ENCODE data around the gene METTL13. TPM values are rescaled to one million over a fixed set of nuclear protein-coding genes. Genes with fewer than 3 reads are reported as not detected.

The METTL13 gene
- total RNA-seq, 3 donors from 2014 or later, result 25.4 to 28.0 (median 25.9) TPM

GRCh38 chr1:171800342-171800741 is 18.9 kb downstream of the METTL13 start:
- TF ChIP-seq, protein P1, sequence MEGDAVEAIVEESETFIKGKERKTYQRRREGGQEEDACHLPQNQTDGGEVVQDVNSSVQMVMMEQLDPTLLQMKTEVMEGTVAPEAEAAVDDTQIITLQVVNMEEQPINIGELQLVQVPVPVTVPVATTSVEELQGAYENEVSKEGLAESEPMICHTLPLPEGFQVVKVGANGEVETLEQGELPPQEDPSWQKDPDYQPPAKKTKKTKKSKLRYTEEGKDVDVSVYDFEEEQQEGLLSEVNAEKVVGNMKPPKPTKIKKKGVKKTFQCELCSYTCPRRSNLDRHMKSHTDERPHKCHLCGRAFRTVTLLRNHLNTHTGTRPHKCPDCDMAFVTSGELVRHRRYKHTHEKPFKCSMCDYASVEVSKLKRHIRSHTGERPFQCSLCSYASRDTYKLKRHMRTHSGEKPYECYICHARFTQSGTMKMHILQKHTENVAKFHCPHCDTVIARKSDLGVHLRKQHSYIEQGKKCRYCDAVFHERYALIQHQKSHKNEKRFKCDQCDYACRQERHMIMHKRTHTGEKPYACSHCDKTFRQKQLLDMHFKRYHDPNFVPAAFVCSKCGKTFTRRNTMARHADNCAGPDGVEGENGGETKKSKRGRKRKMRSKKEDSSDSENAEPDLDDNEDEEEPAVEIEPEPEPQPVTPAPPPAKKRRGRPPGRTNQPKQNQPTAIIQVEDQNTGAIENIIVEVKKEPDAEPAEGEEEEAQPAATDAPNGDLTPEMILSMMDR (IDR thresholded peaks at IDR 0.05), result no peak
- ATAC-seq (no peak), DNase-seq (no peak)
- H3K4me1 ChIP-seq (ENCODE audit: low read depth), result no peaks in the 10 kb centered on the region
- no peak overlapping the region for H3K4me3 ChIP-seq
- H3K9me3 ChIP-seq, result no peaks in the 10 kb centered on the region
- intact Hi-C loops (cut with DNase I, micrococcal nuclease), result loop anchor here (2.0 to 5.0 kb wide), 2 partner anchors 182 to 184 kb away; no protein-coding TSS in a partner anchor
- no peaks in the 10 kb centered on the region for H3K36me3 ChIP-seq (ENCODE audit: low read depth)

GRCh38 chr1:171800851-171801250 is 19.4 kb downstream of the METTL13 start:
- ATAC-seq, result no peak
- intact Hi-C loops (cut with DNase I, micrococcal nuclease), result loop anchor here (2.0 to 5.0 kb wide), 2 partner anchors 181 to 184 kb away; no protein-coding TSS in a partner anchor
- no peaks in the 10 kb centered on the region for H3K9me3 ChIP-seq
- H3K4me3 ChIP-seq, result no peak overlapping the region
- H3K4me1 ChIP-seq (ENCODE audit: low read depth), result no peaks in the 10 kb centered on the region
- TF ChIP-seq, protein P1 (IDR thresholded peaks at IDR 0.05), result no peak
- H3K36me3 ChIP-seq (ENCODE audit: low read depth), result no peaks in the 10 kb centered on the region
- DNase-seq, result no peak

- ATAC-seq (peak; percentile 60), DNase-seq (peak in 1 of 3 donors; percentile 54)
- TF ChIP-seq, protein P1 (IDR thresholded peaks at IDR 0.05), result peak; percentile 33
- Histone ChIP-seq H3K4me3 (no peak overlapping the region), H3K36me3 (ENCODE audit: low read depth) (no peaks in the 10 kb centered on the region), H3K9me3 (no peaks in the 10 kb centered on the region), H3K4me1 (ENCODE audit: low read depth) (no peaks in the 10 kb centered on the region)
- intact Hi-C loops (cut with DNase I, micrococcal nuclease), result loop anchor here (2.0 to 5.0 kb wide), 2 partner anchors 181 to 183 kb away; no protein-coding TSS in a partner anchor
These were observed 20.0 kb downstream of the METTL13 start for GRCh38 chr1:171801487-171801891.

- intact Hi-C loops (cut with DNase I, micrococcal nuclease), result loop anchor here in 1 of 2 donors (5.0 kb wide), 1 partner anchor 180 kb away; no protein-coding TSS in a partner anchor
- no peak for DNase-seq
- Histone ChIP-seq H3K4me3 (no peak overlapping the region), H3K36me3 (ENCODE audit: low read depth) (no peaks in the 10 kb centered on the region), H3K4me1 (ENCODE audit: low read depth) (no peaks in the 10 kb centered on the region), H3K9me3 (no peaks in the 10 kb centered on the region)
- no peak for ATAC-seq
- TF ChIP-seq, protein P1 (IDR thresholded peaks at IDR 0.05), result no peak
These were observed 20.7 kb downstream of the METTL13 start for GRCh38 chr1:171802207-171802606.

- Histone ChIP-seq H3K9me3 (no peaks in the 10 kb centered on the region), H3K36me3 (ENCODE audit: low read depth) (no peaks in the 10 kb centered on the region), H3K4me1 (ENCODE audit: low read depth) (no peaks in the 10 kb centered on the region), H3K4me3 (no peak overlapping the region)
- TF ChIP-seq, protein P1 (IDR thresholded peaks at IDR 0.05), result no peak
- ATAC-seq (no peak), DNase-seq (no peak)
- intact Hi-C loops (cut with DNase I, micrococcal nuclease), result loop anchor here in 1 of 2 donors (5.0 kb wide), 1 partner anchor 179 kb away; no protein-coding TSS in a partner anchor
These were observed 21.6 kb downstream of the METTL13 start for GRCh38 chr1:171803045-171803444.

Measured in mucosa of descending colon (tissue), 3 donors.